H1 (cell line): ENCODE results near the gene ZNF831. TPM values are rescaled to one million over a fixed set of nuclear protein-coding genes. Genes with fewer than 3 reads are reported as not detected.

Experiments
- CTCF ChIA-PET: fragments of 300-600 bp; sonication (Branson Sonifier 250); formaldehyde crosslinking; loops from one replicate; lab custom pipeline; 2021; ENCODE audit not compliant: partially characterized antibody; lab: Charles Lee
- POLR2A ChIA-PET: fragments of 300-600 bp; sonication (Branson Sonifier 250); formaldehyde crosslinking; loops from one replicate; lab custom pipeline; 2021; ENCODE audit warnings: inconsistent platforms; ENCODE audit not compliant: partially characterized antibody; lab: Charles Lee
- DNase-seq, 2 experiments: peaks; one replicate each; pipeline versions ENCODE4 v3.0.0 to v3.0.0-alpha.2; 2010 to 2022; ENCODE audit warnings: low spot score in 2 of 2, low read depth in 1 of 2, mixed read lengths in 1 of 2
- FAIRE-seq: peaks from 2 replicates; lab custom pipeline; 2011; peaks lifted over from hg19 to GRCh38; lab: Jason Lieb, UNC
- H2AFZ ChIP-seq: 2 replicates; pipeline ENCODE4 v1.8.1; 2012; ENCODE audit warnings: low read length, inconsistent platforms
- H2AK5ac ChIP-seq: 2 replicates; pipeline ENCODE4 v1.6.1; 2013; ENCODE audit warnings: low read depth, low read length
- H2BK120ac ChIP-seq: replicated peaks from 2 replicates; pipeline ENCODE3; 2013; ENCODE audit warnings: low read depth, low read length, inconsistent platforms
- H2BK12ac ChIP-seq: 2 replicates; pipeline ENCODE4 v1.6.1; 2013; ENCODE audit warnings: low read depth, low read length
- H2BK15ac ChIP-seq: 2 replicates; pipeline ENCODE4 v1.6.1; 2013; ENCODE audit warnings: low read length
- H2BK20ac ChIP-seq: 2 replicates; pipeline ENCODE4 v1.6.1; 2013; ENCODE audit warnings: low read length
- H2BK5ac ChIP-seq: 2 replicates; pipeline ENCODE4 v1.6.1; 2013; ENCODE audit warnings: low read depth, low read length
- H3K14ac ChIP-seq: 2 replicates; pipeline ENCODE4 v1.6.1; 2013; ENCODE audit warnings: inconsistent platforms; ENCODE audit not compliant: insufficient read length
- H3K18ac ChIP-seq: 2 replicates; pipeline ENCODE4 v1.6.1; 2013; ENCODE audit warnings: low read length; ENCODE audit errors: extremely low read depth
- H3K23ac ChIP-seq: 2 replicates; pipeline ENCODE4 v1.6.1; 2013; ENCODE audit warnings: inconsistent platforms; ENCODE audit not compliant: insufficient read length
- H3K23me2 ChIP-seq: 2 replicates; pipeline ENCODE4 v1.6.1; 2013; ENCODE audit warnings: low read depth, low read length
- H3K27ac ChIP-seq: 2 replicates; pipeline ENCODE4 v1.6.1; 2011; ENCODE audit warnings: low read depth, low read length, inconsistent platforms
- H3K27me3 ChIP-seq, 4 experiments: replicated peaks in 1 of 4; 1 replicate in 1 of 4; 2 replicates in 3 of 4; pipeline versions ENCODE4 v1.6.1 to v1.8.1; 2011 to 2013; ENCODE audit warnings: low read length in 3 of 4, mild to moderate bottlenecking in 3 of 4, inconsistent platforms in 2 of 4, mixed read lengths in 2 of 4, moderate library complexity in 1 of 4; ENCODE audit not compliant: control insufficient read depth in 3 of 4, insufficient read depth in 3 of 4; ENCODE audit errors: extremely low read depth in 1 of 4
- H3K36me3 ChIP-seq, 4 experiments: 2 replicates each; pipeline versions ENCODE4 v1.6.1 to v1.8.1; 2011 to 2013; ENCODE audit warnings: mild to moderate bottlenecking in 4 of 4, low read length in 3 of 4, moderate library complexity in 2 of 4, control low read depth in 1 of 4, inconsistent platforms in 1 of 4; ENCODE audit not compliant: insufficient read depth in 4 of 4, control insufficient read depth in 2 of 4
- H3K4ac ChIP-seq: replicated peaks from 2 replicates; pipeline ENCODE3; 2013; ENCODE audit warnings: low read length, low read depth, mixed read lengths, inconsistent platforms; ENCODE audit not compliant: insufficient read length
- H3K4me1 ChIP-seq, 4 experiments: replicated peaks in 1 of 4; 1 replicate in 1 of 4; 2 replicates in 3 of 4; pipeline versions ENCODE4 v1.6.1 to v1.8.1; 2011 to 2013; ENCODE audit warnings: low read length in 3 of 4, inconsistent platforms in 2 of 4, mixed read lengths in 1 of 4; ENCODE audit not compliant: insufficient read depth in 4 of 4, control insufficient read depth in 3 of 4
- H3K4me2 ChIP-seq, 2 experiments: 2 replicates each; pipeline versions ENCODE4 v1.6.1 to v1.8.1; 2011 to 2013; ENCODE audit warnings: low read depth in 2 of 2, low read length in 2 of 2, control low read depth in 1 of 2, inconsistent platforms in 1 of 2, mild to moderate bottlenecking in 1 of 2; ENCODE audit not compliant: insufficient read depth in 1 of 2
- H3K4me3 ChIP-seq, 4 experiments: fragments of 200-600, 300-600 bp in 1 of 4; sonication (generic), shearing (Covaris generic), sonication (Bioruptor Twin) in 1 of 4; 2 replicates each; pipeline versions ENCODE4 v1.5.1 to v1.8.1; 2011 to 2016; ENCODE audit warnings: low read length in 4 of 4, low read depth in 3 of 4, control low read depth in 2 of 4, inconsistent platforms in 2 of 4, mild to moderate bottlenecking in 2 of 4, mixed read lengths in 1 of 4, moderate library complexity in 1 of 4; ENCODE audit not compliant: insufficient read depth in 2 of 4; ENCODE audit errors: extremely low read depth in 1 of 4
- H3K56ac ChIP-seq: replicated peaks from 2 replicates; pipeline ENCODE3; 2013; ENCODE audit warnings: low read depth, mild to moderate bottlenecking, mixed read lengths, low read length, inconsistent platforms; ENCODE audit not compliant: insufficient read length
- H3K79me1 ChIP-seq: 2 replicates; pipeline ENCODE4 v1.6.1; 2013; ENCODE audit warnings: low read depth, low read length, control low read depth
- H3K79me2 ChIP-seq, 2 experiments: 2 replicates each; pipeline versions ENCODE4 v1.6.1 to v1.8.1; 2012 to 2013; ENCODE audit warnings: low read length in 2 of 2, mild to moderate bottlenecking in 2 of 2, inconsistent platforms in 1 of 2; ENCODE audit not compliant: insufficient read depth in 2 of 2, control insufficient read depth in 1 of 2
- H3K9ac ChIP-seq, 4 experiments: replicated peaks in 1 of 4; 1 replicate in 1 of 4; 2 replicates in 3 of 4; pipeline versions ENCODE4 v1.6.1 to v1.8.1; 2011 to 2013; ENCODE audit warnings: low read depth in 3 of 4, low read length in 3 of 4, control low read depth in 2 of 4, mild to moderate bottlenecking in 2 of 4, moderate library complexity in 2 of 4, inconsistent platforms in 1 of 4; ENCODE audit errors: extremely low read depth in 1 of 4
- H3K9me3 ChIP-seq, 2 experiments: 2 replicates each; pipeline versions ENCODE4 v1.6.1 to v1.8.1; 2012 to 2013; ENCODE audit warnings: mild to moderate bottlenecking in 2 of 2, moderate library complexity in 2 of 2, control low read depth in 1 of 2, inconsistent platforms in 1 of 2, low read depth in 1 of 2, low read length in 1 of 2, mixed read lengths in 1 of 2; ENCODE audit not compliant: insufficient read depth in 2 of 2
- H4K20me1 ChIP-seq, 2 experiments: replicated peaks in 1 of 2; 2 replicates each; pipeline versions ENCODE3 to v1.8.1; 2011 to 2013; ENCODE audit warnings: inconsistent platforms in 2 of 2, low read length in 2 of 2, mild to moderate bottlenecking in 1 of 2; ENCODE audit not compliant: insufficient read depth in 2 of 2, control insufficient read depth in 1 of 2
- H4K5ac ChIP-seq: 2 replicates; pipeline ENCODE4 v1.6.1; 2013; ENCODE audit warnings: low read length, low read depth, mixed read lengths, inconsistent platforms; ENCODE audit not compliant: insufficient read length
- H4K8ac ChIP-seq: 2 replicates; pipeline ENCODE4 v1.8.0; 2013; ENCODE audit warnings: mild to moderate bottlenecking, moderate library complexity, low read length, inconsistent platforms; ENCODE audit not compliant: insufficient read depth; ENCODE audit errors: extremely low read depth
- H4K91ac ChIP-seq: replicated peaks from 2 replicates; pipeline ENCODE3; 2013; ENCODE audit warnings: low read length, mixed read lengths, inconsistent platforms; ENCODE audit not compliant: insufficient read length
- BRCA1 ChIP-seq: IDR thresholded peaks from 2 replicates; pipeline ENCODE4 v1.6.1; 2012; ENCODE audit warnings: low read depth, low read length, improper control_type of control experiment
- CEBPB ChIP-seq: IDR thresholded peaks from 2 replicates; pipeline ENCODE4 v1.6.1; 2012; ENCODE audit warnings: low read depth, low read length
- CHD1 ChIP-seq: IDR thresholded peaks from 2 replicates; pipeline ENCODE4 v1.6.1; 2012; ENCODE audit warnings: low read depth, low read length, improper control_type of control experiment
- E2F6 ChIP-seq: IDR thresholded peaks from 2 replicates; pipeline ENCODE4 v1.6.1; 2012; ENCODE audit warnings: inconsistent platforms
- HDAC2 ChIP-seq, 2 experiments: fragments of 300-600 bp in 1 of 2; sonication (generic) in 1 of 2; IDR thresholded peaks; 2 replicates each; pipeline ENCODE4 v1.6.1; 2011 to 2012; ENCODE audit warnings: low read depth in 2 of 2, low read length in 2 of 2, mild to moderate bottlenecking in 2 of 2, moderate library complexity in 2 of 2, borderline replicate concordance in 1 of 2, inconsistent platforms in 1 of 2
- KDM5A ChIP-seq: fragments of 200-600 bp; IDR thresholded peaks from 2 replicates; pipeline ENCODE4 v1.7.1; 2012; ENCODE audit warnings: mild to moderate bottlenecking, low read length, inconsistent platforms, mixed read lengths
- SIRT6 ChIP-seq: IDR thresholded peaks from one replicate; pipeline ENCODE4 v1.7.1; 2012; ENCODE audit warnings: low read length, inconsistent platforms
- SP1 ChIP-seq: IDR thresholded peaks from 2 replicates; pipeline ENCODE4 v1.6.1; 2011; ENCODE audit warnings: low read depth, low read length
- TCF12 ChIP-seq: IDR thresholded peaks from 2 replicates; pipeline ENCODE4 v1.6.1; 2011; ENCODE audit warnings: low read depth, mild to moderate bottlenecking, low read length
- ZNF274 ChIP-seq: IDR thresholded peaks from 2 replicates; pipeline ENCODE4 v1.7.0; 2012; ENCODE audit warnings: low read length, borderline replicate concordance; ENCODE audit errors: extremely low read depth
- WGBS, 2 experiments: shearing (Covaris generic) in 1 of 2; methylation state at CpG; one replicate each; pipeline versions ENCODE4 v1.1.6 to v1.1.7; 2013 to 2015; ENCODE audit warnings: low lambda C conversion rate in 2 of 2, mixed read lengths in 2 of 2, inconsistent platforms in 1 of 2, low coverage in 1 of 2, missing lambda C conversion rate in 1 of 2; ENCODE audit not compliant: insufficient replicate concordance in 2 of 2, insufficient coverage in 1 of 2, insufficient read length in 1 of 2; ENCODE audit errors: extremely low coverage in 1 of 2, missing lambda C conversion rate in 1 of 2; 5-methylcytosine and 5-hydroxymethylcytosine counted together
- polyA plus RNA-seq, 7 experiments: library from polyadenylated mRNA; depleted of rRNA in 3 of 7; stranded (reverse) in 5 of 7; unstranded in 2 of 7; fragments of >200 nt in 5 of 7; fragments of 200-250 nt in 2 of 7; gene quantifications; 1 replicate in 5 of 7; 2 replicates in 1 of 7; 4 replicates in 1 of 7; pipeline versions ENCODE4 v1.2.1 to v1.2.3, GENCODE V29; 2011 to 2013; ENCODE audit warnings: missing spikeins in 2 of 7, mixed read lengths in 2 of 7
- total RNA-seq: library from RNA; stranded (reverse); fragmentation: NEBNext Ultra II Directional; extraction: Animal tissue kit (Norgen Biotek cat#: 25700); gene quantifications from 2 replicates; pipeline ENCODE4 v1.2.1, GENCODE V29; 2021

Gene ZNF831
- total and polyA plus RNA-seq, 2 of the 8 experiments (the other 6 are each of a cell fraction or from before 2014, with no cell fraction given): not detected

GRCh38 chr20:59307270-59307669, 143.6 kb downstream of the ZNF831 start:
- Histone ChIP-seq H2AFZ (no peak overlapping the region), H4K20me1 (no peaks in the 10 kb centered on the region), H3K27ac (no peak overlapping the region), H2AK5ac (no peak overlapping the region), H3K4me2 (no peak overlapping the region), H3K18ac (no peak overlapping the region), H3K23me2 (no peaks in the 10 kb centered on the region), H3K79me1 (no peaks in the 10 kb centered on the region), H4K5ac (no peak overlapping the region)
- CTCF ChIA-PET: interaction anchor here (0.9 kb wide), 1 partner anchor 9 kb away, joined by 3 read pairs; no protein-coding TSS in a partner anchor
- DNase-seq (no peak), FAIRE-seq (no peak)
- TF ChIP-seq TCF12 (no peak), KDM5A (no peak), E2F6 (no peak), ZNF274 (no peak), CEBPB (no peak), SIRT6 (no peak), HDAC2 (IDR thresholded peaks at IDR 0.05; ENCODE audit: borderline replicate concordance in 1 of 2, low read depth in 2 of 2, low read length in 2 of 2) (no peak), SP1 (no peak), BRCA1 (no peak), CHD1 (no peak)
- TF ChIP-seq, all 59 proteins: peak for 0
- Histone ChIP-seq H2BK12ac (no peak overlapping the region), H2BK15ac (no peak overlapping the region), H3K9ac (no peak overlapping the region), H3K27me3 (peaks cover 0 to 16% (median 10%) of the 10 kb centered on the region in 4 experiments; a peak in 5 of 7 replicates), H3K4me3 (no peak overlapping the region), H4K8ac (no peak overlapping the region), H3K4me1 (no peaks in the 10 kb centered on the region), H3K9me3 (no peaks in the 10 kb centered on the region), H3K23ac (no peak overlapping the region), H3K36me3 (no peaks in the 10 kb centered on the region), H2BK5ac (no peak overlapping the region), H3K79me2 (no peaks in the 10 kb centered on the region), H4K91ac (no peak overlapping the region), H3K14ac (no peak overlapping the region), H3K56ac (no peak overlapping the region), H2BK120ac (no peak overlapping the region), H3K4ac (no peak overlapping the region), H2BK20ac (no peak overlapping the region)
- POLR2A ChIA-PET: no interaction called here
- 87% methylated on average over 3 of the region's 3 CpGs; no CpG with 5 or more reads in 1 of the 2 experiments for WGBS, 2 experiments
